NOMO-1 treated with DMSO at 0.1 percent for 48 hours (cell line): Measurements from ENCODE around the gene DLX3.

Source experiments
- DNase-seq: peaks from one replicate; lab custom pipeline; 2025; ENCODE audit not compliant: unreplicated experiment; lab: John Stamatoyannopoulos, UW

The DLX3 gene

GRCh38 chr17:49959183-49959935 lies 35.7 kb downstream of the DLX3 start:
- peak; percentile 37 for DNase-seq

GRCh38 chr17:49958723-49959122 lies 36.3 kb downstream of the DLX3 start:
- DNase-seq: no peak

GRCh38 chr17:49957350-49957749 lies 37.7 kb downstream of the DLX3 start:
- DNase-seq: no peak

- DNase-seq: no peak
Measured at GRCh38 chr17:49956780-49957179, 38.2 kb downstream of the DLX3 start.

- DNase-seq: no peak
Measured at GRCh38 chr17:49955157-49955556, 39.9 kb downstream of the DLX3 start.

GRCh38 chr17:49952912-49953497 lies 42.0 kb downstream of the DLX3 start:
- DNase-seq: no peak

- DNase-seq: peak; percentile 67
Measured at GRCh38 chr17:49952209-49952911, 42.7 kb downstream of the DLX3 start.

- DNase-seq: no peak
Measured at GRCh38 chr17:49951362-49952082, 43.5 kb downstream of the DLX3 start.

GRCh38 chr17:49949634-49950033 lies 45.4 kb downstream of the DLX3 start:
- no peak for DNase-seq

GRCh38 chr17:49946964-49947584 lies 48.0 kb downstream of the DLX3 start:
- no peak for DNase-seq

GRCh38 chr17:49946208-49946607 lies 48.8 kb downstream of the DLX3 start:
- no peak for DNase-seq

- no peak for DNase-seq
Measured at GRCh38 chr17:49944273-49944870, 50.7 kb downstream of the DLX3 start.

- no peak for DNase-seq
Measured at GRCh38 chr17:49942947-49943346, 52.1 kb downstream of the DLX3 start.

GRCh38 chr17:49941427-49941826 lies 53.6 kb downstream of the DLX3 start:
- no peak for DNase-seq
